ENCODE data around the gene SUPT6H.
A peak's percentile ranks its signal among the peaks of the same experiment; 100 is the strongest.
"Not testable (repeated sequence)": the region's sequence is repeated elsewhere in the genome, so short reads cannot be mapped to it uniquely, and the experiment has no call there.

Gene SUPT6H

DNA sequence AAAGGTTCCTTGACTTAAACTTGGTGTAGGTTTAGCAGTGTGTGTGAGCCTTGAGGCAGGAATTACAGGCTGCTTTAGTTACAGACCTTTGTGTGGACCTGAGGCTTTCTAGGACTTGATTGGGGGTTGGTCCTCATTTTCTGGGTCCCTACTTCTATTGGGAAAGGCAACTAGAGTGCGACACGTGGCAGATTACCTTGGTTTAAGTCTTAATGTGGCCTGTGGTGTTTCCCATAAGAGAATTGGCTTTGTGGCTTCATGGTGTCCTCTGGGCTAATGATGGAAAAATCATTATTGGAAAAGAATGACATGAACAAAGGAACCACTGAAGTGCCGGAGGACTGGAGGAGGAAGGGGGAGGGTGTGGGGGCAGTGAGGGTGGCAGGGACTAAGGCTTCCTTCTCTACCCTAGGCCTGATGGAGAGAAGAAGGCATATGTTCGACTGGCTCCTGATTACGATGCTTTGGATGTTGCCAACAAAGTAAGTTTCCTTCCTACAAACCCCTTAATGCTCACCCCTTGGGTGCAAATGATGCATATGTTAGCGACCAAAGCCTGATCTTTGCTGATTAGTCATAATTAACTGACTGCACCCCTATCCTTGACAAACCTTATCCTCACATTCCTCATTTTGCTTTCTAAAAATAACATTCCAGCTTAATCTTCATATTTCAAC lies 61.3 kb downstream of the SUPT6H start:
- TF ChIP-seq CTBP1 (IDR thresholded peaks at IDR 0.05; ENCODE audit: borderline replicate concordance) (no peak), ZNF384 (IDR thresholded peaks at IDR 0.05) (no peak), SP1 (IDR thresholded peaks at IDR 0.05) (no peak), BHLHE40 (IDR thresholded peaks at IDR 0.05; ENCODE audit: borderline replicate concordance) (no peak), TARDBP (IDR thresholded peaks at IDR 0.05) (no peak)
- POLR2A ChIA-PET = interaction anchor here (0.9 to 11.6 kb wide), 4 partner anchors 7 to 39 kb away, joined by 4 to 309 read pairs (median 30); partner anchors contain the start of gene PROCA1
- CTCF ChIA-PET = interaction anchor here (1.8 to 6.7 kb wide), 2 partner anchors 12 to 25 kb away, joined by 10 to 185 read pairs; partner anchors contain the start of gene PROCA1

DNA sequence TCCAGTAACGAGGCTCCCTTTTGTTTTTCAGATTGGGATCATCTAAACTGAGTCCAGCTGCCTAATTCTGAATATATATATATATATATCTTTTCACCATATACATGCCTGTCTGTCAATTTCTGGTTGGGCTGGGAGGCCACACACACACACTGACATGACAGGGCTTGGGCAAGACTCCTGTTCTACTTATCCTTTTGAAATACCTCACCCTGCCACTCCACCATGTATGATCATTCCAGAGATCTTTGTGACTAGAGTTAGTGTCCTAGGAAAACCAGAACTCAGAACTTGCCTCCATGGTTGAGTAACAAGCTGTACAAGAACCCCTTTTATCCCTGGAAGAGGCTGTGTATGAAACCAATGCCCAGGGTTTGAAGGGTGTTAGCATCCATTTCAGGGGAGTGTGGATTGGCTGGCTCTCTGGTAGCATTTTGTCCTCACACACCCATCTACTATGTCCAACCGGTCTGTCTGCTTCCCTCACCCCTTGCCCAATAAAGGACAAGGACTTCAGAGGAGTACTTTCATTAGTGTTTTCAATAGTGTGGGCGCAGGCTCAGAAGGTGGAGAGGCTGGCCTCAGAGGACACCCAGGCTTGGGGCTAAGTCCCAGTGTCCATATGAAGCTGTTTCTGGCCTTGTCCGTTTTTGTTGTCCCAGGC lies 62.0 kb downstream of the SUPT6H start:
- ChIA-PET POLR2A (interaction anchor here (0.9 to 11.6 kb wide), 9 partner anchors 8 to 225 kb away, joined by 4 to 409 read pairs (median 10); partner anchors contain the start of genes FAM222B, FLOT2, PROCA1 and SDF2), CTCF (interaction anchor here (0.6 to 6.7 kb wide), 3 partner anchors 25 to 229 kb away, joined by 3 to 185 read pairs (median 5); no protein-coding TSS in a partner anchor)
- DNase-seq (ENCODE audit: extremely low spot score) = not testable (repeated sequence)

More for the DNA sequence above, 61.3 kb downstream of the SUPT6H start:
- no peak for DNase-seq (ENCODE audit: extremely low spot score)

DNA sequence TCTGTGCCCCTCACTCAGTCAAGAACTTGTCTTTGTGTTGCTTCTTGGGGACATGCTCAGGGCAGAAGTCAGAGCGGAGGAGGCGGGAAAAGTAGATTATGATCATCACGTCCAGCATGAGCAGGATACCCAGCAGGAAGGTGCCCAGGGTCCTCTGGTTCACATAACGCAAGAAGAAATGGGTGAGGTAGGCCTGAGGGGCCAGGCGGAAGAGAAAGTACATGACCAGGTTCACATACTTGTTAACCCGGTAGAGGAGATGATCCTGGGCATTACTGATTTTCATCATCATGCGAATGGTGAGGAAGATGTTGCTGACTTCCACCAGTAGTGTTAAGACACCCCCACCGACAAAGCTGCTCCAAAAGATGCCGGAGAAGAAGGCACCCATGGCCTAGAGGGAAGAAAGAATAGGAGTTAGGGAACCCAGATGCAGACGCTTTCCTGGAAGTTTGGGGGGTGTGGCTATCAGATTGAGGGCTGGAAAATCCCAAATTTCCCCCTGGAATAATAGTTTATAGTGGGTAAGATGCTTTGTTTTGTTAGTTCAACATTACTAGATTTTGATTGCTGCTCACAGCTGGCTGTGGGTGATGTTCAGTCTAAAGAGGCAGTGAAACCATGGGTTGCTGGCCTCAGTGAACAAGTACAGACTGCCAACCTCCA lies 62.6 kb downstream of the SUPT6H start:
- CTCF ChIA-PET = interaction anchor here (0.6 to 6.7 kb wide), 9 partner anchors 8 to 646 kb away, joined by 3 to 185 read pairs (median 3); partner anchors contain the start of gene PROCA1
- POLR2A ChIA-PET = interaction anchor here (0.6 to 11.6 kb wide), 16 partner anchors 8 to 228 kb away, joined by 3 to 409 read pairs (median 6); partner anchors contain the start of genes FAM222B, FLOT2, PHF12 and PROCA1
- DNase-seq (ENCODE audit: extremely low spot score) = no peak
- TF ChIP-seq SUZ12 (IDR thresholded peaks at IDR 0.05) (no peak), ZNF384 (IDR thresholded peaks at IDR 0.05) (no peak), CTBP1 (IDR thresholded peaks at IDR 0.05; ENCODE audit: borderline replicate concordance) (0 out of 2 replicates have a peak, but pooled peaks have one; percentile 30), L3MBTL2 (conservative IDR thresholded peaks at IDR 0.05) (0 out of 2 replicates have a peak, but pooled peaks have one; percentile 10), LEF1 (IDR thresholded peaks at IDR 0.05; ENCODE audit: borderline replicate concordance) (no peak), ELF4 (IDR thresholded peaks at IDR 0.05) (0 out of 2 replicates have a peak, but pooled peaks have one; percentile 11)

DNA sequence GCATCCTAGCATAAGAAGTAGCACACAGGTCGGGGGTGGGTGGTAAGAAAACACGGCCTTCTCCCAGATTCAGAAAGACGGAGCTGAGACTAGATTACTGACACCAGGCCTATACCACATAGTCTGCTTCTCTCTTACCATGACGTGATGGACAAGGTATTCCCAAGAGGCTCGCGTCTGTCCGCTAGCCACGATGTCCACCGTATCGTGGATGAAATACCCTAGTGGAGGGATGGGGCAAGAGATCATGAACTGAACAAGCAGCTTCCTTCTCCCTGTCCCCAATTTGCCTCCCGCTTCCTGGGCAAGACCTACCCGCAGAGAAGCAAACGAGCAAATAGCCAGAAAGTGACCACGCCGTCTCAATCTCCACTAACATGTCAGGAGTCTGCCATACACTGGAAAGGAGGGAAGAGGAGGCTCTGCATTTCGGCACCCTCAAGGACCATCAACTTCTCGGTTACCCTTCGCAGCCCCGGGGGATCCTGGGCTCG lies 63.2 kb downstream of the SUPT6H start:
- POLR2A ChIA-PET = interaction anchor here (0.6 to 11.6 kb wide), 15 partner anchors 8 to 227 kb away, joined by 3 to 409 read pairs (median 8); partner anchors contain the start of genes FAM222B, FLOT2, PHF12 and PROCA1
- no peak for DNase-seq (ENCODE audit: extremely low spot score)
- no peak for TF ChIP-seq BHLHE40 (IDR thresholded peaks at IDR 0.05; ENCODE audit: borderline replicate concordance)
- peak; percentile 46 for TF ChIP-seq ELF4 (IDR thresholded peaks at IDR 0.05)
- CTCF ChIA-PET = interaction anchor here (0.6 to 6.7 kb wide), 9 partner anchors 8 to 646 kb away, joined by 3 to 185 read pairs (median 3); partner anchors contain the start of gene PROCA1

GRCh38 chr17:28725660-28726225 lies 63.7 kb downstream of the SUPT6H start:
- ChIA-PET CTCF (interaction anchor here (0.6 to 6.7 kb wide), 18 partner anchors 9 to 645 kb away, joined by 3 to 185 read pairs (median 5); partner anchors contain the start of genes FLOT2, PROCA1 and TRAF4), POLR2A (interaction anchor here (0.8 to 11.6 kb wide), 19 partner anchors 9 to 391 kb away, joined by 3 to 409 read pairs (median 8); partner anchors contain the start of genes FAM222B, FLOT2, PHF12 and PROCA1)
- TF ChIP-seq ZNF384 (IDR thresholded peaks at IDR 0.05) (no peak), FOXA1 (IDR thresholded peaks at IDR 0.05) (no peak), SP1 (IDR thresholded peaks at IDR 0.05) (no peak), ELF4 (IDR thresholded peaks at IDR 0.05) (peak; percentile 17; the same call in 1 of the 2 replicates)
- peak; percentile 60 for DNase-seq (ENCODE audit: extremely low spot score)

DNA sequence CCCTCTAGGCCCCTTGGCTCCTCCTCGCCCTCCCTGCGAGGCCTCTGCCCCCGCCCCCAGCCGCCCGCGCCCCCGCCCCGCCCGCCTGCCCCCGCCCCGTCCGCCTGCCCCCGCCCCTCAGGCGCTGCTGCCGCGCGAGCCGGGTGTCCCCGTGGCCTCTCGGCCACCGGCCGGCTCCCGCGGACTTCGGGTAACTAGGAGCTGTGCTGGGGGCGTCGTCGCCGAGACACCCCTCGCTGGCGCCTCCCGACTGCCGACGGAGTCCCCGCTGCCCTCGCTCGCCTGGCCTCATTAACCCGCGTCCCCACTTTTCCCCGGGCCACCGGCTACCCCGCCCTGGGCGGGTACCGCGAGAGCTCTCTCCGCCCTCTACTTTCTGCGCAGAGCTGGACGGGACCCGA lies 64.2 kb downstream of the SUPT6H start, which contains the start of gene TLCD1:
TLCD1 (minus strand) TSS at position 8 of the 401 bp plus-strand sequence. CDS start 136 bp downstream, outside the sequence.
- CTCF ChIA-PET = interaction anchor here (0.6 to 6.7 kb wide), 25 partner anchors 9 to 390 kb away, joined by 3 to 185 read pairs (median 8); partner anchors contain the start of genes FAM222B, FLOT2, PHF12 and PROCA1
- TF ChIP-seq LEF1 (IDR thresholded peaks at IDR 0.05; ENCODE audit: borderline replicate concordance) (no peak), ARNT (IDR thresholded peaks at IDR 0.05) (no peak), TARDBP (IDR thresholded peaks at IDR 0.05) (no peak), BHLHE40 (IDR thresholded peaks at IDR 0.05; ENCODE audit: borderline replicate concordance) (no peak), ZNF384 (IDR thresholded peaks at IDR 0.05) (no peak), CTBP1 (IDR thresholded peaks at IDR 0.05; ENCODE audit: borderline replicate concordance) (no peak), SP1 (IDR thresholded peaks at IDR 0.05) (no peak), FOXM1 (IDR thresholded peaks at IDR 0.05; ENCODE audit: borderline replicate concordance) (no peak), FOXK2 (IDR thresholded peaks at IDR 0.05) (no peak), NFRKB (IDR thresholded peaks at IDR 0.05) (no peak), ELF4 (IDR thresholded peaks at IDR 0.05) (no peak), HDGF (IDR thresholded peaks at IDR 0.05; ENCODE audit: borderline replicate concordance) (no peak)
- TF ChIP-seq, protein P1, sequence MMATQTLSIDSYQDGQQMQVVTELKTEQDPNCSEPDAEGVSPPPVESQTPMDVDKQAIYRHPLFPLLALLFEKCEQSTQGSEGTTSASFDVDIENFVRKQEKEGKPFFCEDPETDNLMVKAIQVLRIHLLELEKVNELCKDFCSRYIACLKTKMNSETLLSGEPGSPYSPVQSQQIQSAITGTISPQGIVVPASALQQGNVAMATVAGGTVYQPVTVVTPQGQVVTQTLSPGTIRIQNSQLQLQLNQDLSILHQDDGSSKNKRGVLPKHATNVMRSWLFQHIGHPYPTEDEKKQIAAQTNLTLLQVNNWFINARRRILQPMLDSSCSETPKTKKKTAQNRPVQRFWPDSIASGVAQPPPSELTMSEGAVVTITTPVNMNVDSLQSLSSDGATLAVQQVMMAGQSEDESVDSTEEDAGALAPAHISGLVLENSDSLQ (IDR thresholded peaks at IDR 0.05) = no peak
- POLR2A ChIA-PET = interaction anchor here (0.7 to 11.6 kb wide), 20 partner anchors 9 to 391 kb away, joined by 3 to 409 read pairs (median 8); partner anchors contain the start of genes FAM222B, FLOT2, PHF12 and PROCA1
- no peak for DNase-seq (ENCODE audit: extremely low spot score)
